IMR-90 (cell line): ENCODE data around the gene TTBK2. TPM values are rescaled to one million over a fixed set of nuclear protein-coding genes. Genes with fewer than 3 reads are reported as not detected.

Experiments
- ATAC-seq: fragments of 200-7000 bp; cut with Tn5 transposase; 2 replicates; pipeline ENCODE4 v1.9.1; 2020; ENCODE audit warnings: low read depth, mild to moderate bottlenecking, moderate library complexity
- BruUV-seq: library from RNA; stranded (reverse); fragments of 400-500 nt; replicated peaks from 2 replicates; lab custom pipeline; 2021; lab: Mats Ljungman, UMichigan
- CTCF ChIA-PET: fragments of 300-600 bp; formaldehyde crosslinking; extraction: SDS; loops from one replicate; lab custom pipeline; 2021; ENCODE audit warnings: antibody characterized with exemption; lab: Yijun Ruan, JAX
- POLR2A ChIA-PET: fragments of 300-600 bp; sonication (Branson Sonifier 250); formaldehyde crosslinking; loops from one replicate; lab custom pipeline; 2022; ENCODE audit warnings: antibody characterized with exemption; ENCODE audit not compliant: unreplicated experiment; lab: Charles Lee
- DNase-seq: peaks from one replicate; pipeline ENCODE4 v3.0.0; 2013
- H2AFZ ChIP-seq: replicated peaks from 2 replicates; pipeline ENCODE3; 2013; ENCODE audit warnings: low read length, mild to moderate bottlenecking; ENCODE audit not compliant: poor library complexity
- H2AK5ac ChIP-seq: 2 replicates; pipeline ENCODE4 v1.6.1; 2013; ENCODE audit warnings: low read depth, low read length, inconsistent platforms
- H2AK9ac ChIP-seq: replicated peaks from 2 replicates; pipeline ENCODE3; 2013; ENCODE audit warnings: mild to moderate bottlenecking, low read depth, low read length, moderate library complexity; ENCODE audit not compliant: poor library complexity
- H2BK120ac ChIP-seq: 2 replicates; pipeline ENCODE4 v1.6.1; 2013; ENCODE audit warnings: low read depth, low read length, inconsistent platforms
- H2BK15ac ChIP-seq: 3 replicates; pipeline ENCODE4 v1.6.1; 2013; ENCODE audit warnings: low read depth, low read length, inconsistent platforms
- H2BK20ac ChIP-seq: 2 replicates; pipeline ENCODE4 v1.6.1; 2013; ENCODE audit warnings: low read depth, mild to moderate bottlenecking, inconsistent platforms, low read length, moderate library complexity
- H2BK5ac ChIP-seq: 2 replicates; pipeline ENCODE4 v1.6.1; 2013; ENCODE audit warnings: mild to moderate bottlenecking, low read depth, low read length, inconsistent platforms; ENCODE audit not compliant: poor library complexity, severe bottlenecking
- H3K14ac ChIP-seq: replicated peaks from 2 replicates; pipeline ENCODE4 v1.6.1; 2013; ENCODE audit warnings: low read depth, low read length, inconsistent platforms
- H3K18ac ChIP-seq: 2 replicates; pipeline ENCODE4 v1.6.1; 2013; ENCODE audit warnings: low read depth, low read length, control low read depth
- H3K23ac ChIP-seq: 2 replicates; pipeline ENCODE4 v1.6.1; 2013; ENCODE audit warnings: low read depth, low read length, inconsistent platforms
- H3K27ac ChIP-seq: 2 replicates; pipeline ENCODE4 v1.5.1; 2013; ENCODE audit warnings: mild to moderate bottlenecking, control low read depth, low read length; ENCODE audit not compliant: insufficient read depth
- H3K27me3 ChIP-seq: 2 replicates; pipeline ENCODE4 v1.6.1; 2013; ENCODE audit warnings: low read length; ENCODE audit not compliant: control insufficient read depth, insufficient read depth
- H3K36me3 ChIP-seq: 2 replicates; pipeline ENCODE4 v1.6.1; 2013; ENCODE audit warnings: low read length, mixed read lengths; ENCODE audit not compliant: control insufficient read depth, insufficient read depth
- H3K4ac ChIP-seq: 2 replicates; pipeline ENCODE4 v1.6.1; 2013; ENCODE audit warnings: low read depth, low read length, inconsistent platforms
- H3K4me1 ChIP-seq: 2 replicates; pipeline ENCODE4 v1.6.1; 2013; ENCODE audit warnings: low read length, mixed read lengths; ENCODE audit not compliant: control insufficient read depth, insufficient read depth
- H3K4me2 ChIP-seq: 2 replicates; pipeline ENCODE4 v1.6.1; 2013; ENCODE audit warnings: low read depth, mild to moderate bottlenecking, control low read depth, low read length, moderate library complexity
- H3K4me3 ChIP-seq: 2 replicates; pipeline ENCODE4 v1.5.1; 2013; ENCODE audit warnings: low read depth, mild to moderate bottlenecking, control low read depth, low read length, moderate library complexity; ENCODE audit not compliant: insufficient read depth
- H3K56ac ChIP-seq: 2 replicates; pipeline ENCODE4 v1.6.1; 2013; ENCODE audit warnings: low read length, inconsistent platforms; ENCODE audit not compliant: insufficient read depth; ENCODE audit errors: extremely low read depth
- H3K79me1 ChIP-seq, 2 experiments: 2 replicates each; pipeline ENCODE4 v1.6.1; 2013; ENCODE audit warnings: low read length in 2 of 2, inconsistent platforms in 1 of 2, low read depth in 1 of 2
- H3K9ac ChIP-seq: 2 replicates; pipeline ENCODE4 v1.6.1; 2013; ENCODE audit warnings: low read depth, low read length, control low read depth
- H3K9me1 ChIP-seq: 2 replicates; pipeline ENCODE4 v1.6.1; 2013; ENCODE audit warnings: low read length, inconsistent platforms; ENCODE audit not compliant: insufficient read depth
- H3K9me3 ChIP-seq: 2 replicates; pipeline ENCODE4 v1.6.1; 2013; ENCODE audit warnings: low read length; ENCODE audit not compliant: control insufficient read depth, insufficient read depth
- H4K20me1 ChIP-seq: 2 replicates; pipeline ENCODE4 v1.6.1; 2013; ENCODE audit warnings: low read length, inconsistent platforms; ENCODE audit not compliant: insufficient read depth
- H4K5ac ChIP-seq: 2 replicates; pipeline ENCODE4 v1.6.1; 2013; ENCODE audit warnings: mild to moderate bottlenecking, low read depth, low read length, control low read depth
- H4K8ac ChIP-seq, 2 experiments: 2 replicates each; pipeline ENCODE4 v1.6.1; 2013; ENCODE audit warnings: low read depth in 2 of 2, low read length in 2 of 2, control low read depth in 1 of 2, inconsistent platforms in 1 of 2
- H4K91ac ChIP-seq: 2 replicates; pipeline ENCODE4 v1.6.1; 2013; ENCODE audit warnings: low read depth, low read length, inconsistent platforms; ENCODE audit not compliant: insufficient read depth
- BHLHE40 ChIP-seq: fragments of 150-350 bp; IDR thresholded peaks from 2 replicates; pipeline ENCODE4 v1.6.1; 2016; ENCODE audit warnings: mild to moderate bottlenecking, low read depth, low read length
- CEBPB ChIP-seq: IDR thresholded peaks from 2 replicates; pipeline ENCODE4 v1.6.1; 2012; ENCODE audit warnings: low read depth, low read length, improper control_type of control experiment
- CHD1 ChIP-seq: IDR thresholded peaks from 2 replicates; pipeline ENCODE4 v1.6.1; 2012; ENCODE audit warnings: low read depth, low read length, improper control_type of control experiment
- CTCF ChIP-seq: conservative IDR thresholded peaks from 2 replicates; pipeline ENCODE4 v1.5.1; 2012; ENCODE audit warnings: mild to moderate bottlenecking, low read depth, low read length, improper control_type of control experiment
- FOS ChIP-seq: fragments of 150-350 bp; IDR thresholded peaks from 2 replicates; pipeline ENCODE4 v1.6.1; 2016; ENCODE audit warnings: low read depth, low read length
- MAFK ChIP-seq: IDR thresholded peaks from 2 replicates; pipeline ENCODE4 v1.6.1; 2012; ENCODE audit warnings: low read depth, low read length, improper control_type of control experiment
- MAZ ChIP-seq: IDR thresholded peaks from 2 replicates; pipeline ENCODE4 v1.6.1; 2012; ENCODE audit warnings: low read depth, mild to moderate bottlenecking, low read length, improper control_type of control experiment, moderate library complexity, borderline replicate concordance
- MXI1 ChIP-seq: IDR thresholded peaks from 2 replicates; pipeline ENCODE4 v1.6.1; 2012; ENCODE audit warnings: low read depth, mild to moderate bottlenecking, low read length, moderate library complexity, borderline replicate concordance
- NFE2L2 ChIP-seq: fragments of 150-350 bp; IDR thresholded peaks from 2 replicates; pipeline ENCODE4 v1.6.1; 2016; ENCODE audit warnings: low read depth, mild to moderate bottlenecking, low read length
- POLR2A ChIP-seq: IDR thresholded peaks from 2 replicates; pipeline ENCODE4 v1.6.1; 2012; ENCODE audit warnings: mild to moderate bottlenecking, low read depth, low read length
- RAD21 ChIP-seq: IDR thresholded peaks from 2 replicates; pipeline ENCODE4 v1.6.1; 2012; ENCODE audit warnings: low read length, improper control_type of control experiment
- RCOR1 ChIP-seq: IDR thresholded peaks from 2 replicates; pipeline ENCODE4 v1.6.1; 2012; ENCODE audit warnings: mild to moderate bottlenecking, low read length, improper control_type of control experiment; ENCODE audit not compliant: insufficient replicate concordance
- RFX5 ChIP-seq: IDR thresholded peaks from 2 replicates; pipeline ENCODE4 v1.8.0; 2012; ENCODE audit warnings: low read depth, mild to moderate bottlenecking, low read length, moderate library complexity
- SMC3 ChIP-seq: fragments of 150-350 bp; IDR thresholded peaks from 2 replicates; pipeline ENCODE4 v1.6.1; 2016; ENCODE audit warnings: low read depth, mild to moderate bottlenecking, antibody characterized with exemption, low read length, moderate library complexity
- WGBS, 2 experiments: methylation state at CpG; one replicate each; pipeline versions ENCODE4 v1.1.5 to v1.1.7; 2013; ENCODE audit warnings: missing lambda C conversion rate in 2 of 2; ENCODE audit not compliant: insufficient read length in 1 of 2; ENCODE audit errors: extremely low coverage in 2 of 2; 5-methylcytosine and 5-hydroxymethylcytosine counted together
- dilution Hi-C: fragments of 300-500 bp; cut with HindIII; formaldehyde crosslinking; loops from one replicate; pipeline ENCODE4 v1.14.3; 2018; ENCODE audit warnings: low sequenced_read_pairs; ENCODE audit not compliant: unreplicated experiment
- in situ Hi-C: fragments of 300-500 bp; cut with MboI; formaldehyde crosslinking; loops from 3 replicates; pipeline ENCODE4 v1.14.3; 2019; ENCODE audit warnings: low sequenced_read_pairs, inconsistent platforms, mixed read lengths
- intact Hi-C: fragments of 100-400 bp; cut with micrococcal nuclease; formaldehyde crosslinking; loops from 2 replicates; pipeline ENCODE4 v1.10.0; 2022
- polyA plus RNA-seq, 3 experiments: library from polyadenylated mRNA; depleted of rRNA; stranded (reverse); fragments of >200 nt; gene quantifications; 2 replicates each; pipeline ENCODE4 v1.2.3, GENCODE V29; 2012; ENCODE audit warnings: low replicate concordance in 1 of 3
- total RNA-seq: library from RNA; depleted of rRNA; stranded (reverse); fragments of >200 nt; gene quantifications from 2 replicates; pipeline ENCODE4 v1.2.3, GENCODE V29; 2012
- TF ChIP-seq, protein P1 (sequence below): fragments of 150-350 bp; IDR thresholded peaks from 2 replicates; pipeline ENCODE4 v1.6.1; 2016; ENCODE audit warnings: low read depth, mild to moderate bottlenecking, low read length, moderate library complexity, borderline replicate concordance
- TF ChIP-seq, protein P2 (sequence below): fragments of 150-350 bp; IDR thresholded peaks from 2 replicates; pipeline ENCODE4 v1.6.1; 2017; ENCODE audit warnings: mild to moderate bottlenecking, antibody characterized with exemption, low read length, low read depth

The TTBK2 gene
- total and polyA plus RNA-seq, 2 of the 4 experiments (the other 2 are of a cell fraction): 2.4 to 3.2 TPM

DNA sequence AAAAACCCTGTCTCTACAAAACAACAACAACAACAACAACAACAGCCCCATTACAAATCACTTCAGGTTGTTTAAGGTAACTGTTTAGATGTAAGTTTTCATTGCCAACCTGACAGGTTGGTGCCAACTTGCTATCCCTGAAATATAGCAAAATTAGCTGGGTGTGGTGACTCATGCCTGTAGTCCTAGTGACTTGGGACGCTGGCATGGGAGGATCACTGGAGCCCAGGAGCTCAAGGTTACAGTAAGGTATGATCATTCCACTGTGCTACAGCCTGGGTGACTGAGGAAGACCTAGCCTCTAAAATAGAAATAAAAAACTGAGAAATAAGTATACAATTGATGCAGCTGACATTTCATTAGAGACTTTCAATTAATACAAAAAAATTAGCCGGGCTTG lies 147.7 kb downstream of the TTBK2 start:
- Histone ChIP-seq H3K14ac (no peak overlapping the region; the same call in 1 of the 2 replicates), H3K9ac (no peak overlapping the region), H3K27ac (no peak overlapping the region), H3K18ac (no peak overlapping the region), H4K5ac (no peak overlapping the region), H3K79me1 (no peaks in the 10 kb centered on the region; a peak in 1 of 4 replicates), H2BK5ac (no peak overlapping the region), H3K4me2 (no peak overlapping the region), H3K23ac (no peak overlapping the region), H3K4ac (no peak overlapping the region), H3K36me3 (peaks cover 7% of the 10 kb centered on the region; the same call in 1 of the 2 replicates), H4K20me1 (no peaks in the 10 kb centered on the region), H2AFZ (no peak overlapping the region), H4K8ac (no peak overlapping the region), H3K9me3 (no peaks in the 10 kb centered on the region), H4K91ac (no peak overlapping the region), H3K4me1 (no peaks in the 10 kb centered on the region), H3K4me3 (no peak overlapping the region), H2BK20ac (no peak overlapping the region), H2AK5ac (no peak overlapping the region), H3K9me1 (no peaks in the 10 kb centered on the region), H2AK9ac (no peak overlapping the region), H3K27me3 (no peaks in the 10 kb centered on the region), H3K56ac (no peak overlapping the region), H2BK120ac (no peak overlapping the region), H2BK15ac (no peak overlapping the region; the same call in 2 of the 3 replicates)
- dilution Hi-C loops (no loop called here), in situ Hi-C loops (no loop called here), intact Hi-C loops (no loop called here)
- no peak for ATAC-seq
- TF ChIP-seq MXI1 (no peak), BHLHE40 (no peak), MAFK (no peak), CTCF (no peak), RCOR1 (no peak), RAD21 (no peak), FOS (no peak), POLR2A (no peak), NFE2L2 (no peak), MAZ (no peak), CHD1 (no peak), SMC3 (no peak), CEBPB (no peak), RFX5 (no peak)
- TF ChIP-seq, protein P1, sequence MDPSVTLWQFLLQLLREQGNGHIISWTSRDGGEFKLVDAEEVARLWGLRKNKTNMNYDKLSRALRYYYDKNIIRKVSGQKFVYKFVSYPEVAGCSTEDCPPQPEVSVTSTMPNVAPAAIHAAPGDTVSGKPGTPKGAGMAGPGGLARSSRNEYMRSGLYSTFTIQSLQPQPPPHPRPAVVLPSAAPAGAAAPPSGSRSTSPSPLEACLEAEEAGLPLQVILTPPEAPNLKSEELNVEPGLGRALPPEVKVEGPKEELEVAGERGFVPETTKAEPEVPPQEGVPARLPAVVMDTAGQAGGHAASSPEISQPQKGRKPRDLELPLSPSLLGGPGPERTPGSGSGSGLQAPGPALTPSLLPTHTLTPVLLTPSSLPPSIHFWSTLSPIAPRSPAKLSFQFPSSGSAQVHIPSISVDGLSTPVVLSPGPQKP: no peak
- TF ChIP-seq, protein P2, sequence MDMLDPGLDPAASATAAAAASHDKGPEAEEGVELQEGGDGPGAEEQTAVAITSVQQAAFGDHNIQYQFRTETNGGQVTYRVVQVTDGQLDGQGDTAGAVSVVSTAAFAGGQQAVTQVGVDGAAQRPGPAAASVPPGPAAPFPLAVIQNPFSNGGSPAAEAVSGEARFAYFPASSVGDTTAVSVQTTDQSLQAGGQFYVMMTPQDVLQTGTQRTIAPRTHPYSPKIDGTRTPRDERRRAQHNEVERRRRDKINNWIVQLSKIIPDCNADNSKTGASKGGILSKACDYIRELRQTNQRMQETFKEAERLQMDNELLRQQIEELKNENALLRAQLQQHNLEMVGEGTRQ: no peak
- WGBS, 2 experiments: no CpG with 5 or more reads among the region's 2 CpGs
- no peak for DNase-seq
- no TSS peak for BruUV-seq
- CTCF ChIA-PET: no interaction called here
- POLR2A ChIA-PET: no interaction called here
